VCaP (cell line): Measurements from ENCODE around the gene GNAT2.
"Not testable (repeated sequence)": the region's sequence is repeated elsewhere in the genome, so short reads cannot be mapped to it uniquely, and the experiment has no call there.

Experiments used
- H3K27ac ChIP-seq: fragments of 450-650 bp; 2 replicates; pipeline ENCODE4 v1.5.1; 2017
- TF ChIP-seq, protein P1 (sequence below): fragments of 450-650 bp; conservative IDR thresholded peaks from 2 replicates; pipeline ENCODE4 v1.5.1; 2017; ENCODE audit warnings: mild to moderate bottlenecking, moderate library complexity

GNAT2 gene

DNA sequence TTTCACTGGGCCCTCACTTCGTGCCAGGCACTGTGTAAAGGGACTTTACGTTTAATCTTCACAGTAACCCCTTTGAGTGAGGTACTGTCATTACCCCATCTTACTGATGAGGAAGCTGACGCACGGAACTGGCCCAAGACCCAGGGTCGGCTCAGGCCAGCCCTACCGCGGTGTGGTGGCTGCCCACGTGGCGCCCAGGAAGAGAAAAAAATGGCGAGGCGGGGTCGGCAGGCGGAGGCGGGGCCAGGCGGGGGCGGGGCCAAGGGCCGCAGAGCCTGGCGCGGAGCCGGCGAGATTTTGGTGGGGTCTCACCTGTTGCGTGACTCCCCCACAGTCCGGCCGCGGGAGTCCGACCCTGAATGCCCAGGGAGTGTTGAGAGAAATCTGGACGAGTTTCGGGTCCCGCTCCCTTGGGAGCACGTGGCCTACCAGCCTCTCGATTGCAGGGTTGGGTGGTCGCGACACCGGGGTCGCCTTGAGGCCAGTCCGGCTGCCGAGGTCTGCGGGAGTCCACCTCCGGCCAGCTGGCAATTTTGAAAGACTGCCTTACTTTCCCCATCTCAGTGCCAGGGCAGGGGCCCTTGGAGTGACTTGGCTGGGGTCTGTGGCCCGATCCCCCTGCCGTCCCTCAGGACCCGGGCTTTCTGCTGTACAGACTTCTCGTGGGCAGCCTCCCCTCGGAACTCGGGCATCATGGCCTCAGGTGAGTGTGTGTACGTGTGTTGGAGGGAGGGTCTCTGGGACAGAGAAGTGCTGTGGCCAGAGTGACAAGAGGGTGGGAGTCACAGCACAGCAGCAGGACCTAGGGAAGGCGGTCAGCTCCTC lies at the start of gene GNAT2, which contains the start of gene AMPD2:
Gene GNAT2 (minus strand): TSS at position 41 of the 825 bp plus-strand sequence. CDS start 6,746 bp downstream, outside the sequence.
Gene AMPD2 (plus strand): TSS at position 262 of the 825 bp plus-strand sequence. CDS start 1,339 bp downstream, outside the sequence.
- H3K27ac ChIP-seq, result peak within 1 kb of the TSS; percentile 95

DNA sequence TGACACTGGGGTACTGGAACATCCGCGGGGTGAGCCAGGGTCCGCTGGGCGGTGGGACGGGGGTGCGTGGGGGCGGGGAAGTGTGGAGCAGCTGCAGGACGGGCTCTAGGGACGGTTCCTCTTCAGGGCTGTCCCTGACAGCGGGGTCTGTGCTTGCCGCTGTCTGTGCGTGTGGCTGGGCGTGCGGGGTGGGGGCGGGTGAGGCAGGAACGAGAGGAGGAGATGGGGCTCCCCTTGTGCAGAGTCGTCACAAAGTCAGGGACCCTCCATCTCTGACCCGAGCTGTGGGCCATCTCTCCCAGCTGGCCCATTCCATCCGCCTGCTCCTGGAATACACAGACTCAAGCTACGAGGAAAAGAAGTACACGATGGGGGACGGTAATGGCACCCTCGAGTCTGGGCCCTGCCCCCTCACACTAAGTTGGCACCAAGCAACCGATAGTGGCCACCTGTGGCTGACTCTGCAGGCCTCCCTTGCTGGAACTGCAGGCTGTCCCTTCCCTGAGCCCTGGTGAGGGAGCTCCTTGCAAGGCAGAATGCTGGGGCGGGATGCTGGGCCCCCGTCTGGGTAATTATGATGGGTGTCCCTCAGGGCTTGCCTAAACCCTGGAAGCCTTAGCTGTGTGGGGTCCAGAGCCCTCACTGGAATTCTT lies 48.8 kb upstream of the GNAT2 start:
- TF ChIP-seq, protein P1, sequence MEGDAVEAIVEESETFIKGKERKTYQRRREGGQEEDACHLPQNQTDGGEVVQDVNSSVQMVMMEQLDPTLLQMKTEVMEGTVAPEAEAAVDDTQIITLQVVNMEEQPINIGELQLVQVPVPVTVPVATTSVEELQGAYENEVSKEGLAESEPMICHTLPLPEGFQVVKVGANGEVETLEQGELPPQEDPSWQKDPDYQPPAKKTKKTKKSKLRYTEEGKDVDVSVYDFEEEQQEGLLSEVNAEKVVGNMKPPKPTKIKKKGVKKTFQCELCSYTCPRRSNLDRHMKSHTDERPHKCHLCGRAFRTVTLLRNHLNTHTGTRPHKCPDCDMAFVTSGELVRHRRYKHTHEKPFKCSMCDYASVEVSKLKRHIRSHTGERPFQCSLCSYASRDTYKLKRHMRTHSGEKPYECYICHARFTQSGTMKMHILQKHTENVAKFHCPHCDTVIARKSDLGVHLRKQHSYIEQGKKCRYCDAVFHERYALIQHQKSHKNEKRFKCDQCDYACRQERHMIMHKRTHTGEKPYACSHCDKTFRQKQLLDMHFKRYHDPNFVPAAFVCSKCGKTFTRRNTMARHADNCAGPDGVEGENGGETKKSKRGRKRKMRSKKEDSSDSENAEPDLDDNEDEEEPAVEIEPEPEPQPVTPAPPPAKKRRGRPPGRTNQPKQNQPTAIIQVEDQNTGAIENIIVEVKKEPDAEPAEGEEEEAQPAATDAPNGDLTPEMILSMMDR, result no peak
- H3K27ac ChIP-seq, result no peak overlapping the region

More for the DNA sequence above, at the start of gene GNAT2, which contains the start of gene AMPD2:
- TF ChIP-seq, protein P1, result no peak

DNA sequence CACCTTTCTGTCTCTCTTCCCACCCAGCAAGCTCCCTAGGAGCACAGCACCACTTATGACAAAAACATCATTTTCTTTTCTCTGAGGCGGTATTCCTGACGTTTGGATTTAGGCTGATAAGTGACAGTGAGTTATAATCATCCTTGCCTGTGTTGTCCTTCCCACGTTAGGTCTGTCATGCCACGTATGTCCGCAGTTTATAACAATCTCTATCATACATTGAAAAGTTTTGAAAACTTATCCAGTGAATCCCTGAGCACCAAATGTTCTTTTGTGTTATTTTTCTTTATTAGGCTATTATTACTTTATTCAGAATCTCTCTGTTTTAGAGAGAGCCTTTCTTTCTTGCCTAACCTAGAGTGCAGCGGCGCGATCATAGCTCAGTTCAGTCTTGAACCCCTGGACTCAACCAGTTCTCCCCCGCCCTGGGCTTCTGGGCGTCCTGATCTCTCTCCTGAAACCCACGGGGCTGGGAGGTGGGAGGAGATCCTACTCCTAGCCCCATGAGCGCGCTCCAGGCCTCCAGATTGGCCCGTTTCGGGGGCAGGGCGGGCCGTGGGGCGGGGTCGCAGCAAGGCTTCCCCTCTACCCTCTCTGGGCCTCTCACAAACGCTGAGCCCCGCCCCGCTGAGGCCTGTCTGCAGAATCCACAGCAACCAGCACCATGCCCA lies 48.2 kb upstream of the GNAT2 start, which contains the start of gene GSTM2:
Gene GSTM2 (plus strand): TSS at position 606 of the 671 bp plus-strand sequence. CDS start 59 bp downstream, at position 665.
- TF ChIP-seq, protein P1, result no peak
- no peak within 1 kb of the TSS for H3K27ac ChIP-seq

GRCh38 chr1:109664671-109665070 lies 45.3 kb upstream of the GNAT2 start:
- no peak overlapping the region for H3K27ac ChIP-seq
- TF ChIP-seq, protein P1, result no peak

GRCh38 chr1:109661391-109661790 lies 42.0 kb upstream of the GNAT2 start:
- no peak overlapping the region for H3K27ac ChIP-seq
- TF ChIP-seq, protein P1, result no peak

DNA sequence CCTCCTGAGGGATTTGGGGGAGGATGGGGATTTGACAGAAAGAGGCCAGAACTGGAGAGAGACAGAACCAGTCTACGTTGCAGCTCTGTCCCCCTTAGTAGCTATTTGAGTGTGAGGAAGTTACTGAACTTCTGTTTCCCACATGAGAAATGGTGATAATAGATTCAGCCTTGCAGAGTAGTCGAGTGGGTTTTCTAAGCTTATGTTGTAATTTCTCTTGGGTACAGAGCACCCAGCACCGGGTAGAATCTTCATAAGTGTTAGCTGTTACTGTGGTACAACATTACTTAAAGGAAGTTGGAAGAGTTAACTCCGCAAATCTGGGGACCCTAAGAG lies 41.2 kb upstream of the GNAT2 start:
- not testable (repeated sequence) for H3K27ac ChIP-seq

DNA sequence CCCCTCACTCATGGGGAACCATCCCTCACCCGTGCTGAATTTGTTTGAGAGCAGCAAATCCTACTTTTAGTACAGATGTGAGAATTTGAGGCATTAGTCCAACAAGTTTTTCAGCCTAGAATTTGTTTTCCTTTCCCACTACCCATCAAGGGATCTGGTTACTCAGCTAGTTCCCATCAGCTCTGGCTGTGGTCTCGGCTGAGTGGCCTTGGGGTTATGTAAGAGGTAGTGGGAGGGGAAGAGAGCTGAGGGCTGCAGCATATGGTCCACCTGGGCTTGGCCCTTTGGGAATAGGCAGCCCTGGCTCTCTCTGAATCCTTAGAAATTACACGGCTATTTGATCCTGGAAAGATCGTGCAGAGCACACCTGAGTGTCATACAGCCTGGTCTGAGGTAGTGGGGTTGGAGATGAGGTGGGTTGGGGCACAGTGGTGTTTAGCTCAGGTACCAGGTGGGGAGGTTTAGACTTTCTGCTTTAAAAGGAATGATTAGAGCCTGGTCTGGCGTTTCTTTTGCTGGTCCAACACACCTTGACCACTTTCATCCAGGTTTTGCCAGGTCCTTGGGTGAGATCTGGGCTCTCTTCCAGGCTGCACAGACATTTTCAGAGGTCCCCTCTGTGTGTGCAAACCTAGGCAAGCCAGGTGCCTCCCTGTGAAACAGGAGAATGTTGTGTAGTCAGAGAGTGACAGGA lies 40.7 kb upstream of the GNAT2 start:
- TF ChIP-seq, protein P1, result no peak
- no peak overlapping the region for H3K27ac ChIP-seq
